Sigmoid colon (tissue), 7 donors: ENCODE measurements around the gene NT5M. TPM values are rescaled to one million over a fixed set of nuclear protein-coding genes. Genes with fewer than 3 reads are reported as not detected.
A peak's percentile ranks its signal among the peaks of the same experiment; 100 is the strongest.

Experiments
- DNase-seq: peaks from one replicate; pipeline ENCODE4 v3.0.0-alpha.2; 2019
- H3K27ac ChIP-seq, 4 donors: fragments of 200-600 bp; sonication (generic); one replicate each; pipeline ENCODE4 v1.5.1; 2016 to 2019; ENCODE audit warnings: mild to moderate bottlenecking in 1 of 4
- H3K27me3 ChIP-seq, 3 donors: fragments of 200-600 bp; sonication (generic); one replicate each; pipeline ENCODE4 v1.5.1; 2019; ENCODE audit warnings: mild to moderate bottlenecking in 1 of 3
- H3K36me3 ChIP-seq, 4 donors: fragments of 200-600 bp; sonication (generic); one replicate each; pipeline ENCODE4 v1.5.1; 2016 to 2019
- H3K4me1 ChIP-seq, 4 donors: fragments of 200-600 bp; sonication (generic); one replicate each; pipeline ENCODE4 v1.5.1; 2017 to 2019
- H3K4me3 ChIP-seq, 4 donors: fragments of 200-600 bp; sonication (generic); one replicate each; pipeline ENCODE4 v1.5.1; 2017 to 2019; ENCODE audit warnings: mild to moderate bottlenecking in 2 of 4, moderate library complexity in 1 of 4
- H3K9me3 ChIP-seq, 4 donors: fragments of 200-600 bp in 3 of 4; sonication (generic) in 3 of 4; one replicate each; pipeline versions ENCODE4 v1.5.1 to v1.6.1; 2013 to 2019
- EP300 ChIP-seq, 4 donors: sonication (generic); formaldehyde crosslinking; IDR thresholded peaks; one replicate each; pipeline ENCODE4 v1.6.1; 2017; ENCODE audit warnings: antibody characterized with exemption in 4 of 4
- POLR2A ChIP-seq, 2 donors: fragments of 450-650 bp; IDR thresholded peaks; one replicate each; pipeline ENCODE4 v1.6.1; 2016; ENCODE audit warnings: antibody characterized with exemption in 2 of 2, mild to moderate bottlenecking in 2 of 2, moderate library complexity in 2 of 2
- POLR2AphosphoS5 ChIP-seq, 4 donors: sonication (generic); formaldehyde crosslinking; IDR thresholded peaks; one replicate each; pipeline ENCODE4 v1.6.1; 2017; ENCODE audit warnings: antibody characterized with exemption in 4 of 4
- WGBS, 2 donors: extraction: QIAGEN DNeasy Blood & Tissue Kit; methylation state at CpG; one replicate each; pipeline ENCODE4 v1.1.7; 2013; 5-methylcytosine and 5-hydroxymethylcytosine counted together
- intact Hi-C: fragments of 100-400 bp; cut with DNase I; formaldehyde crosslinking; loops from one replicate; pipeline ENCODE4 v1.15.1; 2023
- polyA plus RNA-seq, 3 donors: library from polyadenylated mRNA; stranded (reverse); fragments of 200-250 nt; gene quantifications; one replicate each; pipeline ENCODE4 v1.2.3, GENCODE V29; 2013
- total RNA-seq, 4 donors: library from RNA; depleted of rRNA; stranded (reverse); fragments of >200 nt; gene quantifications; one replicate each; pipeline ENCODE4 v1.1.0, GENCODE V29; 2016
- TF ChIP-seq, protein P1 (sequence below), 4 experiments: fragments of 450-650 bp in 3 of 4; fragments of 200-600 bp in 1 of 4; IDR thresholded peaks; one replicate each; pipeline ENCODE4 v1.5.1; 2016 to 2019; ENCODE audit warnings: antibody characterized with exemption in 4 of 4, mild to moderate bottlenecking in 3 of 4, moderate library complexity in 2 of 4
- donor health status: healthy with polysubstance abuse.
- donor health status: Bipolar disorder and iron deficiency.
- donor health status: healthy.

Gene NT5M
- total and polyA plus RNA-seq, 7 donors = 0.92 to 5.8 (median 4.3) TPM

DNA sequence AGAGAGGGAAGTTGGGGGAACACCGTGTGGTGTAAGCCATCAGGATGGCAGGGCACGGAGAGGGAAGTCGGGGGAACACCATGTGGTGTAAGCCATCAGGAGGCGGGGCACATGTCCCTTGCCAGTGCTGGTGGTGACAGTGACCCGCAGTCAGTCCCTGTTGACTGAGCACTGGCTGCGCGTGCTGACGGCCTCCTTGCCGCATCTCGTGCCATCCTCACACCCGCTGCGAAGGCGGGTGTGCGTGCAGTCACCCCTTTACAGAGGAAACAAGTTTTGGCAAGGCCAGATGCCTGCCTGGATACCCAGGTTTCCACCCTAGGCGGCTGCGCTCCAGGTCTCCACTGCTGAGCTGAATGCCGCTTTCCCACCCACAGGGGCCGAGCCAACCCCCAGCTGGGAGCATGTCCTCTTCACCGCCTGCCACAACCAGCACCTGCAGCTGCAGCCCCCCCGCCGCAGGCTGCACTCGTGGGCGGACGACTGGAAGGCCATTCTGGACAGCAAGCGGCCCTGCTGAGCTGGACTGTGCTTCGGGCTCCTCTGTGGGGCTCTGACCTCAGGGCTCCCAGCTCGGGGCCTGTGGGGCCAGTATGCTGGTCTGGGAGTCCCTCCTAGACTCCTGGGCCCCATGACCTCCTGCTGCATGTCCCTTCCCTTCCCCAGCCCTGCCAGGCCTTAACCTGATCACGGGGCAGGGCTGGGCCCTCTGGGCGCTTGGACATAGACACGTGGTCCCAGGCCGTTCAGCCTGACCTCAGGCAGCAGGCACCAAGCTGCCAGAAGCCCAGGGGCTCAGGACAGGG, 43.5 kb downstream of the NT5M start:
- intact Hi-C loops = no loop called here
- Histone ChIP-seq H3K4me3 (no peak overlapping the region), H3K36me3 (peaks cover 0 to 17% (median 0%) of the 10 kb centered on the region in 4 donors), H3K27me3 (peaks cover 0 to 11% (median 5%) of the 10 kb centered on the region in 3 donors), H3K9me3 (no peaks in the 10 kb centered on the region), H3K4me1 (no peaks in the 10 kb centered on the region), H3K27ac (no peak overlapping the region)
- TF ChIP-seq, protein P1, sequence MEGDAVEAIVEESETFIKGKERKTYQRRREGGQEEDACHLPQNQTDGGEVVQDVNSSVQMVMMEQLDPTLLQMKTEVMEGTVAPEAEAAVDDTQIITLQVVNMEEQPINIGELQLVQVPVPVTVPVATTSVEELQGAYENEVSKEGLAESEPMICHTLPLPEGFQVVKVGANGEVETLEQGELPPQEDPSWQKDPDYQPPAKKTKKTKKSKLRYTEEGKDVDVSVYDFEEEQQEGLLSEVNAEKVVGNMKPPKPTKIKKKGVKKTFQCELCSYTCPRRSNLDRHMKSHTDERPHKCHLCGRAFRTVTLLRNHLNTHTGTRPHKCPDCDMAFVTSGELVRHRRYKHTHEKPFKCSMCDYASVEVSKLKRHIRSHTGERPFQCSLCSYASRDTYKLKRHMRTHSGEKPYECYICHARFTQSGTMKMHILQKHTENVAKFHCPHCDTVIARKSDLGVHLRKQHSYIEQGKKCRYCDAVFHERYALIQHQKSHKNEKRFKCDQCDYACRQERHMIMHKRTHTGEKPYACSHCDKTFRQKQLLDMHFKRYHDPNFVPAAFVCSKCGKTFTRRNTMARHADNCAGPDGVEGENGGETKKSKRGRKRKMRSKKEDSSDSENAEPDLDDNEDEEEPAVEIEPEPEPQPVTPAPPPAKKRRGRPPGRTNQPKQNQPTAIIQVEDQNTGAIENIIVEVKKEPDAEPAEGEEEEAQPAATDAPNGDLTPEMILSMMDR (IDR thresholded peaks at IDR 0.05) = no peak
- TF ChIP-seq POLR2AphosphoS5 (IDR thresholded peaks at IDR 0.05) (no peak), POLR2A (IDR thresholded peaks at IDR 0.05) (no peak), EP300 (IDR thresholded peaks at IDR 0.05) (no peak)
- DNase-seq = peak; percentile 54
- 88 to 94% methylated on average over 31 of the region's 31 CpGs for WGBS, 2 donors

DNA sequence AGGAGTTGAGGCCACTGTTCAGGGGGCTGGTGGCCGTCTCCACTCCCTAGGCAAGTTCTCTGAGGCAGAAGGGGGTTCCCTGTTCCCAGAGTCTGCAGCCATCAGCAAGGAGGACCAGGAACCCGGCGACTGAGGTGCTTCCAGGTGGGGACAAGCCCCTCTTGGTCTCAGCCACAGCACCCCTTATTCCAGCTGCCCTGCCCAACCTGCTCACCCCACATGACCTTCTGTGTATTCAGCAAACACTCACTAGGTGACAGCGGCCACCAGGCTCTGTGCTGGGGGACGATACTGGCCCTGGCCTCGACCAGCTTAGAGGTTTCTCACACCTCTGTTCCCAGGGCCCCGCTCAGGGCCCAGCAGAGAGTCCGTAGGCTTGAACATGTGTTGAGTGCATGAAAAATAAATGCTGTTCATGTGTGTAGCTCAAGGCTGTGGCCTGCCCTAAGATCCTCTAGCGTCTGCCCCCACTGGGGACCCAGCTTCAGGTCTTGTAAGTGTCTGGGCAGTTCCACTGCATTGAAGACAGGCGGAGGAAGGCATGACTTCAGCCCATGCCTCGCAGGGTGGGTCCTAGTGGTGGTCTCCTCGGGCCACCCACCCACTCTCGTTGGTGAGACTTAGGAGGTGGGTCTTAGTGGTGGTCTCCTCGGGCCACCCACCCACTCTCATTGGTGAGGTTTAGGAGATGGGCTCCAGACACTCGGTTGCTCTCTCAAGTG, 44.2 kb downstream of the NT5M start:
- Histone ChIP-seq H3K27me3 (peaks cover 0 to 13% (median 10%) of the 10 kb centered on the region in 3 donors), H3K4me1 (no peaks in the 10 kb centered on the region), H3K36me3 (peaks cover 0 to 13% (median 0%) of the 10 kb centered on the region in 4 donors), H3K4me3 (no peak overlapping the region), H3K27ac (no peak overlapping the region), H3K9me3 (no peaks in the 10 kb centered on the region)
- TF ChIP-seq POLR2A (IDR thresholded peaks at IDR 0.05) = no peak
- TF ChIP-seq, protein P1 (IDR thresholded peaks at IDR 0.05) = no peak
- no peak for TF ChIP-seq EP300 (IDR thresholded peaks at IDR 0.05)
- no peak for TF ChIP-seq POLR2AphosphoS5 (IDR thresholded peaks at IDR 0.05)
- WGBS, 2 donors = 88 to 90% methylated on average over 15 of the region's 15 CpGs
- DNase-seq = no peak
- intact Hi-C loops = no loop called here

DNA sequence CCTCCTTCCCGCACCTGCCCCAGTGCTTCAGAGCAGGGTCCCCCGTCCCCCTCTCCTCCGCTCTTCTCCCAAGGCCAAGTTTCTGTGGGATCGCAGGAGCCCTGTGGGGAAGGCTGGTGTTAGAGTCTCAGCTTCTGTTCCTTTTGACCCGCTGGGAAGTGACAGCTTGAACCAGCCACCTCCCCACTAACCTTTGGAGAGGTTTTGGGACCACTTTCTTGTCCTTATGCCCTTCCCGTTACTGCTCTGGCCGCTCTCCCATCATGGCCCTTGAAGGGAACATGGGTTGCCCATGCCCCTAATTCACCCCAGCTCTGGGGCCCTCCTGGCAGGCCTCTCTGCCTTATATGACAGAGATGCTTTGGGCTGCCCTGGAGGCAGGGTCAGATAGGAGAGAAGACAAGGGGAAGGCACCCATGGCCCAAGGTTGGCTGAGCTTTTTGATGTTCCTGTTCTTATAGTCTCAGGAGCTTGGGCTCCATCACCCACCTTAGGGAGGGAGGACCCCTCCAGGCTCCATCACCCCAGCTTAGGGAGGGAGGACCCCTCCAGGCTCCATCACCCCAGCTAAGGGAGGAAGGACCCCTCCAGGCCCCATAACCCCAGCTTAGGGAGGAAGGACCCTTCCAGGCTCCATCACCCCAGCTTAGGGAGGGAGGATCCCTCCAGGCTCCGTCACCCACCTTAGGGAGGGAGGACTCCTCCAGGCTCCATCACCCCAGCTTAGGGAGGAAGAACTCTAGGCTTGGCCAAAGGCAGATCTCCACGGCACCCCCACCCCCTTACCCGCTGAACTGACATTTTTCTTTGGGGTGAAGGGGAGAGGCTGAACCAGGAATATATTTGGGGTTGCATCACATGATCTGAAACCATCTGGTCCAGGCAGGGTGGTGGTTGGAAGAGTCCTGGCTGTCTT, 45.0 kb downstream of the NT5M start:
- WGBS, 2 donors = 93 to 94% methylated on average over 10 of the region's 10 CpGs
- H3K9me3 ChIP-seq = no peaks in the 10 kb centered on the region
- H3K36me3 ChIP-seq = peaks cover 0 to 7% (median 0%) of the 10 kb centered on the region in 4 donors
- no peak overlapping the region for H3K4me3 ChIP-seq
- TF ChIP-seq POLR2AphosphoS5 (IDR thresholded peaks at IDR 0.05) (no peak), POLR2A (IDR thresholded peaks at IDR 0.05) (no peak), EP300 (IDR thresholded peaks at IDR 0.05) (no peak)
- TF ChIP-seq, protein P1 (IDR thresholded peaks at IDR 0.05) = no peak
- peaks cover 0 to 13% (median 11%) of the 10 kb centered on the region in 3 donors for H3K27me3 ChIP-seq
- intact Hi-C loops = no loop called here
- DNase-seq = peak; percentile 25
- no peaks in the 10 kb centered on the region for H3K4me1 ChIP-seq
- H3K27ac ChIP-seq = no peak overlapping the region

DNA sequence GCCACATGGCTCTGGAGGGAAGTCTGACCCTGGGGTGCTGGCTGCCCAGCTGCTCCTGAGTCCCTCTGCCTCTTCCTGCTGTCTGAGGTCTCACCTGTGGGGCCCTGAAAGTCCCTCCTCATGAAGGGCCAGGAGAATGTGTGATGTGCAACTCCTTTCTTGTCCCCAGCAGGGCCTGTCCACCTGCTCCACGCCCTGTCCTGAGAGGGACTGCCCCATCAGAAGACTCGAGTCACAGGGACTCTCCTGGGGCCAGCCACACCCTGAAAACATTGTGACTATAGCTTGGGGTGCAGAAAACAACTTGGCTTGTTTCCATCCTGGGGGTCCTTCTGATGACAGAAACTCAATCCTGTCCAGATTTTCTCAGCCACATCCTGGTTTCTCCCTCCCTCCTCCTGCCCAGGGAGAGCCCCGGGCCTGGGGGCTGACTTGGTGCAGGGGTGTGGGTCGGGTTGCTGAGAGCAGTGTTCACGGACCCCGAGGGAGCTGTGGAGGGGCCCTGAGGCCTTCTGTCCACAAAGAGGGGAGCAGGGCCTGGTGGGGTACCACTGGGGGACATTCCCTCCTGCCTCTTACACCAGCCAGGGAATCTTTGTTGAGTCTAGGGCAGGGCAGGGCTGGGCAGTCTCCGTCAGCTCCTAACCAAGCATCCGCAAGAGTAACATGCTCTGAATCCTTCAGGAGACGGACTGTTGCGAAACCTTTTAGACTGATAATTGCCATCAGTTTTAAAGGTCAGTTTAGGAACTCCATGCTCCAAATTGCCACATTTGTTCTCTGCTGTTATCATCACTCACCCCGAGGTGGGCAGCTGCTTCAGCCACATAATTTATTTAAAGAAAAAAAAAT, 45.9 kb downstream of the NT5M start:
- DNase-seq = peak; percentile 50
- intact Hi-C loops = no loop called here
- Histone ChIP-seq H3K27me3 (peaks cover 0 to 21% (median 11%) of the 10 kb centered on the region in 3 donors), H3K4me3 (no peak overlapping the region), H3K27ac (no peak overlapping the region), H3K9me3 (no peaks in the 10 kb centered on the region), H3K4me1 (no peaks in the 10 kb centered on the region), H3K36me3 (peaks cover 0 to 7% (median 0%) of the 10 kb centered on the region in 4 donors)
- TF ChIP-seq, protein P1 (IDR thresholded peaks at IDR 0.05) = no peak
- TF ChIP-seq POLR2A (IDR thresholded peaks at IDR 0.05) (no peak), POLR2AphosphoS5 (IDR thresholded peaks at IDR 0.05) (no peak), EP300 (IDR thresholded peaks at IDR 0.05) (no peak)
- 42 to 66% methylated on average over 11 of the region's 11 CpGs for WGBS, 2 donors
